Activated CD4-positive, alpha-beta T cell treated with anti-CD3 and anti-CD28 coated beads for 4 hours (primary cell): ENCODE data around the gene MAN1A2.

Experiments used
- DNase-seq, 2 donors: peaks; one replicate each; pipeline ENCODE4 v3.0.0-alpha.2; 2020

Gene MAN1A2

DNA sequence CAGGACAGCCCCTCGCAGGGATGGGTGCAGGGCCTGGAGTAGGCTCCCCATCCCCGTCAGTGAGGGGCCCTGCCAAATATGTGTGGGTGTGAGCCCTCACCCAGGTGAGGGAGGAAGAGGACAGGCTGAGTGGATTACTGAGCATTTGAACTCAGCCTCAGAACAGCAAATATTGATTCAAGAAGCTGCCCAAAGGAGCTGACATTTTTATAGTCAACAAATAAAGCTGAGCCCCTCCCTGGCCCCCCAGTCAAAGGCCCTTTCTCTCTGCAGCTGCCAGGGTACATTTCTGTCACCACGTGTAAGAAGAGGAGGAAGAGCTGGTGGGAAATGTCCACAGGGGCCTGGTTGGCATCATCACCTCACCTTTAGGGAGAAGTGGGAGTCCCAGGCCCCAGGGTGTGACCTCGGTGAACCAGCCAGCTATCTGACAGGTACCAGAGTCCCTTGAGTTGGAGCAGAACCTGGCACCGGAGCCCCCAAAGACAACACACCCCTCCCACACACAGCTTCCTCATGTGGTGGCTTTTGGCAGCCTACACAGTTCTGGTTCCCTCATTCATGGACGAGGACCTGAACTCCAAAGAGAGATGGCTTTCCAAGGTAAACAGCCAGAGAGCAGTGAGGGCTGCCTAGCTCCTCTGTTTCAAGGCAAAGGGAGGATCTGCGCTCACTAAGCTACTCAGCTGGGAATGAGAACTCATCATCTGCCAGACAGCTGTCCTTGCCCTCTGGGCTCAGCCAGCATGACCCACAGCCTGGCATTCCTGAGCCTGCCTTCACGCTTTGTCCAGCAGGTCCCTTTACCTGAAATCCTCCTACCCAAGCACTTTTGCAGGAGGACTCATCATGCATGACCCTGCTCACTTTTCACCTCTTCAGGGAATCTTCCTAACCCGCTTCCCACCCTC is 195.6 kb downstream of the MAN1A2 start:
- DNase-seq: no peak

DNA sequence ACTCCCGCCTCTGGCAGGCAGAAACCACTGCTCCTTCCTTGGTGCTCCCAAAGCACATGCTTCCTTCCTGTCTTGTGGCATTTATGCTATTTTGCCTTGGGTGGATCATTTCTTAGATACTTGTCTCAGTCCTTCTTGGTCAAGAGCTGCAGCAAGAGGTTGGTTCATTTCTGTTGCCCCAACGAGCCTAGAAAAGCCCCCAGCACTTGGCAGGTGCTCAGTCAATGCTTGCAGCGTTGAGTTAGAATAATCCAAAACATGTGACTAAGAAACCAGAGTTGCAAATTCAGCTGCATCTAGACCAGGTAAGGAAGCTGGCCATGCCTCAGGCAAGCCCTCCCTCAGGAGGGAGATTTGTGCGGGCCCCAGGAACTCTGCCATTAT is 196.2 kb downstream of the MAN1A2 start:
- DNase-seq: no peak

DNA sequence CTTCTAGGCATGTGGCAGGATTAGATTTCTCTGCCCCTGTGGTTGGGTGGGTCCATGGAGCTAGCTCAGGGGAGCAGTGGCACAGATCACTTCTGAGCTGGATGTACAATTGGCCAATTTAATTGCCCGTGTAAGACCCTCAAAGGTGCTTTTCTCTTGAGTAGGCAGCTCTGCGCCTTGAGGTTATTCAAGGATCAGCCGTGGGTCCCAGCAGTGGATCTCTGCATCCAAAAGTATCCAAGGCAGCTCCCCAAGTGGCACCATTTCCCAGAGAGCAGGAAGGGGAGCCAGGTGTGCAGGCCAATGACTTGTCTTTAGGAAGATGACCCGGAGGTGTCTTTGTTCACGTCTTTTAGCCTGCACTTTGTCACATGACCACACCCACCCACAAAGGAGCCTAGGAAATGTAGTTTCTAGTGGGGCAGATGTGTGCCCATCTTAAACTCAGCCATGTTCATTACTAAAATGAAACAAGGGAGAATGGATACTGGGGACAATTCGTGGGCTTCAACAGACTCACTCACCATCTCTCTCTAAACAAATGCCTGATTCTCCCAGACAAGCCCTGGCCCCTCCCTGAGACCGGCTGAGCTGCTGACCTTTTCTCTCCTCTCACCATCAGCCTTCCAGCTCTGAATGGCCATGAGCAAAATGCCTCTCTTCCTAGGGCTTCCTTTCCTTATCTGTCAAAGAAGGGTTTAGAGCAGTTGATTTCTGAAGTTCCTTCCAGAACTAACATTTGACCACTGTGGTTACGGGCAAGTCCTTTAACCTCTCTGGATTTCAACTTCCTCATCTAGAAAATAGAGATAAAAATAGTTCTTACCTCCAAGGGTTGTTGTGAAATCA is 197.2 kb downstream of the MAN1A2 start:
- no peak for DNase-seq

DNA sequence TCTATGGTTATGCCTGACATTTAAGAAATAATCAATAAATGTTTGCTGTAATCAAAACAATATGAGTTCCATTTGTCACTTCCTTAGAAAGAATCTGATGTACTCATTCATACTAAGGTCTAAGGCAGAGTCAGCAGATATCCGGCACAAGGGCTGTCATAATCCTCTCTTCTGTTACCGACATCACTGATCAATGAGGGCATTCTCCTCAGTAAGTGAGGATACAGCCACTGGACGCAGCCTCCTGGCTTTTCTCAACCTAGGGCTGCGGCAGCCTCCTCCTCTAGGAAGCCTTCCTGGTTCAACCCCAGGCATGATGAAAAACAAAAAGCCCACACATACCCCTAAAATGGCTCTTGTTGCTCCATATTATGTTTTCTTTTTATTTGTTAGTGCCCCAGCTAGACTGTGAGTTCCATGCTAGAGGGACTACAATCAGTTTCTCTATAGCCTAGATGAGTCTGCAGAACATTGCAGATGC is 197.9 kb downstream of the MAN1A2 start:
- DNase-seq: no peak

DNA sequence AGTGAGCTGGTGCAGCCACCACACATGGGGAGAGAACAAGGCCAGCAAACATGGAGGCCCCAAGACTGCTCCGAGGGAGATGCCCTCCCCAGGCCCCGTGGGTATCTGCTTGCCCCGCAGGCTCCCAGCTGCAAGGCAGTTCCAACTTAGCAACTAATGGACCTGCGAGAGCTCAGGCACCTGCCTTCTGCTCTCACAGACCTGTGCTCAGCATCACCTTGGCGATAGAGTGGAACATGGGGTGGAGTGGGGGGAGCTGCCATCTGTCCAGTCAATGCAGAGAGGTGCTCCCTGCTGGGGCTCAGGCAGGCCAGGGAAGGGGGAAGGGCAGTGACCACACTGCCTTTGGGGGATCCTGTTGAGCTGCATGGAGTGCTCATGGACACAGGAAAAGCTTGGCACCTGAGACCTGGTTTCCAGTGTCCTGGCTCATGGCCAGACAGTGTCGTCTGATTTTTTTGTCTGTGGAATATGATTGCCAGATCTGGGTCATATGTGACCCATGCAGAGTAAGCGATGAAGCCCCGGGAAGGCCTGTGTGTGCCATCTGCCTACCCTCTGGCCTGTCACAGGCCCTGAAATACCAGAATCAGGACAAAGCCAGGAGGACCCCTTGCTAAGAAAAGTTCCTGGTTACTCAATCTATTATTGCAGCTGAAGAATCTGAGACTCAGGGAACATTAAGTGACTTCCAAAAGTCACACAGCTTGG is 198.7 kb downstream of the MAN1A2 start:
- DNase-seq: no peak

DNA sequence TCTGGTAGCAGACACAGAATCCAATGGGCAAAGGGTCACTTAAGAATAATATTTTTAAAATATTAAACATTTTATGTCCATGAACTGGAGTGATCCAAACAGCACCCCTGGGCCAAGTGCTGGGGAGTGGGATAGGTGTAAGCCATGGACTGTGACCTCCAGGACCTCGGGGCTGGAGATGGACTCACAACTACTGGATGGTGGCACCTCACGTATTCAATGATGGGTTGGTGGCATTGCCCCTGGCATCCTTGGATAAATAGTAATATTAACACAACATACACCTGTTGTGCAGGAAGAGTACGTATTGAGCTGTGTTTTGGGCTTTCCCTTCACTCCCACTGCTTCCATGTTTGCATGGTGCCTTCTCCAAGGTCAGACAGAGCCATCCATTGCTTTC is 199.3 kb downstream of the MAN1A2 start:
- no peak for DNase-seq

DNA sequence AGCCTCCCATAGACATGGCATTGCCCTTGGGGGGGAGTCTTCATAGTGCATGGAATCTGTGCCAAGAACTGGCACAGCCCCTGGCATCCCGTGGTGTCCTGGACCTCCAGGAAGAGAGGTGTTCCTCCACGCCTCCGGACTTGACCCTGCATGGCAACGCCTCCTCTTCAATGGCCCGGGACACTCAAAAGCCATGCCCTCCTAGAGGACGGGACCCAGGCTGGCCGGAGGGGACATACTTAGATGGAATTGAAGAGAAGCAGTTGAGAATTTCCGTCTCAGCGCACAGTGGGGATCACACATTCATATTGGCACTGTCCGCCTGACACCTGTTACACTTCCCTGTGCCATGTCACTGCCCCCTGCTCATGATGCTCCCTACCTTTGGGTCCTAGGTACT is 200.2 kb downstream of the MAN1A2 start:
- no peak for DNase-seq

DNA sequence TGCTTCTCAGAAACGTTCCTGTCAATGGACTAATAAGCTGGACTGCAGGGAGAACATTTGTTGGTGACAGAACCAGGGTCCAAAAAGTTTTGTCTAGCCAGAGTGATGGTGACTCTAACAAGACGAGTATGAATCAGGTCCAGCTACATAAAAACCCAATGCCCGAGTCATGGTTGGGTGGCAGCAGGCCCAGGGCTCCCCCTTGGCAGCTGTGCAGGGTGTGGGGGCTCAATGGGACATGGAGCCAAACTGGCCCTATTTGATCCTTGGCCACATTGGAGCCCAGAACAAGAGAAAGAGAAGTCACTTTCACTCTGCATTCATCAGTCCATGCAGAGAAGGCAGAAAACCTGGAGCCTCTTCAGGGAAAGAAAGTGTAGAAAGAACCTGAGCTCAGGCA is 200.7 kb downstream of the MAN1A2 start:
- no peak for DNase-seq

DNA sequence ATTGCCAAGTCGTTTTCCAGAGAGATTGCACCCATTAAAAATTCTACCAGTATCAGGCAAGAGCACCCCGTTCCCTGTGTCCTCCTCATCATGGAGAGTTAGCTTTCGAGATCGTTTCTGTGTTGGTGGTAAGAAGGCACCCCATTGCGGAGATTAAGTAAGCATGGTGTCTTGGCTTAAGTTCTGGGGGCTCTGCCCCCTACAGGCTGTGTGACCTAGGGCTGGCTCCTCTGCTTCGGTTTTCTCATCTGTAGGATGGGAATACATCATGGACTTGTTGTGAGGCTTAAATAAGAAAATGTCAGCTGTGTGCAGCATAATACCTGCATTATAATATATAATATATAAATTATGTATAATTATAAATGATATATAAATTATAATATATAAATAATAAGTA is 201.8 kb downstream of the MAN1A2 start:
- no peak for DNase-seq

DNA sequence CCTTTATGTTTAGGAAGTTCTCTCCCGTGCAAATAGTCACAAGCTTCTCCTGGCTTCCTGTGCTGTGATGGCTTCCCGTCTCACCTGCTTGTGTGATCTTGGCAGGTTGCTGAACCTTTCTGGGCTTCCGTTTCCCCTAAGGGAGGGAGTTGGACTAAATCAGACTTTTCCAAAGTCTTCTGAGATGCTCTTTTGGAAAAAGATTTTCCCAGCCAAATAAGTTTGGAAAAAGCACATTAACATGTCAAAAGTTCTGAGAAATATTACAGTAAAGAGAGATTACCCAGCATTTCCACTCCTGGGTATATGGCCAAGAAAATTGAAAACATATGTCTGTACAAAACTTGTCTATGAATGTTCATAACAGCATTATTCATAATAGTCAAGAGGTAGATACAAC is 202.6 kb downstream of the MAN1A2 start:
- no peak for DNase-seq

DNA sequence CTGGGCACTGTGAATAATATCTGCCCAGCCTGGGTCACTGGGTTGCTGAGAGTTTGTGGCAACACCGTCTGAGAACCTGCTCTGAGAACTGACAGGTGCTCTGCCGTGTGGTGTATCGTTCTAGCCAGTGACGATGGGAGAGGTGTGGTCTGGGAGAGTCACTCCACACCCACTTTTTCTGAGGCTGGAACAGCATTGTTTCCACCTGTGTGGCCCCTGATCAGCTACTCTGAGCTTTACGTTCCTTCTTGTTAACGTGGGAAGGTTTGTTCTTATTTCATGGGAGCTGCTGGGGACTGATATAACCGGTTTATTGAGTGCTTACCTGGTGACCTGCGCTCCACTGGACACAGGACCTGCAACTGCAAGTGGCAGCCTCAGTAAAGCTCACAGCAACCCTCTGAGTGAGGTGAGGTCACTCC is 203.8 kb downstream of the MAN1A2 start:
- DNase-seq: no peak

DNA sequence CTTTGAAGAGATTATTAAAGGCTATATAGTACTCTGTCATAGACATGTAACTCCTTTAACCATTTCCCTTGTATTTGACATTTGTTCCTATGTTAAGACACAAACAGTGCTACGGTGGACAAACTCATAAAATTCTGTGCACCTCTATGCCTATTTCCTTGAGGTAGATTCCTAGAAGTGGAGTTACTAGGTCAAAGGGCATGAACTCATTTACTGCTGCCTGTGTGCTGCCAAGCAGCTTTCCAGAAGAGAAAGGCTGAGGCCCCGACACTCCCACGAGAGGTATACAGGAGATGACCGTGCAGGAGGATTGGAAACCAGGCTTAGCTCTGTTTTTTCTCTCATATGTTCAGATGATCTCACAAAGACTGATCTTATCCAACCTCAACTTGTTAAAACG is 204.2 kb downstream of the MAN1A2 start:
- DNase-seq: no peak

DNA sequence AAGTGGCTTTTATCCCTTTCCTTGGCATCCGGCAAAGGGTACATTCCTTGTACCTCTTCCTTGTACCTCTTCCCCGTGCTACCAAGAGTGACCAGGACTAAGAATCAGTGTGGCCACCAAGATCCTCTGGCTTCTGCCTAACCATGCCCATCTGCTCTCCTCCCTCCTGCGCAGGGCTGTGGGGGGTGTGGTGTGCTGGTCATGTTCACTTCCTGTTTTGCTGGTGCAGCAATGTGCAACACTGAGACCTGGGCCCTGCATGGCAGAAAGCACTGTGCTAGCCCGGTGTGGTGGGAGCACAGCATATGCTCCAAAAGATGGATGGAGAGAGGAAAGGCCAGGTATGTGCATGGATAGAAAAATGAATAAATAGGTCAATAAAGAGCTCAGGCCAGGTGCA is 205.3 kb downstream of the MAN1A2 start:
- no peak for DNase-seq

DNA sequence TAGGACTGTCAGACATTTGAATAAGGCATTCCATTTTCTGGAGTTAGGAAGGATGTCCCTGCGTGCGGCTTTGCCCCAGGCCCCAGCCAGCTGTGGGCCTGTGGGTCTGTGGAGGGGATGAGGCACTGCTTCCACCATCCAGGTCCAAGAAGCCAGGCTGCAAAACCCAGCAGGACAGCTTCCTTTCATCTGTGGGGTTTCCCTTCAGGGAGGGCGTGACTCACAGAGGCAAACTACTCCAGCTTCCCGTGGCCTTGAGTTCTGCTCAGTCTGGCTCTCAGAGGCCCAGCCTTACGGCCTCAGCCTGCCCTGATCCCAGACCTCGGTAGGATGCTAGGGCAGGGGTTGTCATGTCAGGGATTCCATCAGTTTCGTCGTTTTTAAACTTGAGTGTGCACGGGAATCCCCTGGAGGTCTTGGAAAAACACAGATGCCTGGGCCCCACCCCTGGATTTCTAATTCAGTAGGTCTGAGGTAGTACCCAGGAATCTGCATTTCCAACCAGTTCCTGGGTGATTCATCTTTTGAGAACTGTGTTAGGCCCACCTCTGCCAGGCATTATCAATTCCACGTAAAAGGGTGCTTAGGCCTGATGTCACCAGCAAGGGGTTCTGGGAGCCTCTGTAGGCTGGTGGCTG is 206.3 kb downstream of the MAN1A2 start:
- no peak for DNase-seq

DNA sequence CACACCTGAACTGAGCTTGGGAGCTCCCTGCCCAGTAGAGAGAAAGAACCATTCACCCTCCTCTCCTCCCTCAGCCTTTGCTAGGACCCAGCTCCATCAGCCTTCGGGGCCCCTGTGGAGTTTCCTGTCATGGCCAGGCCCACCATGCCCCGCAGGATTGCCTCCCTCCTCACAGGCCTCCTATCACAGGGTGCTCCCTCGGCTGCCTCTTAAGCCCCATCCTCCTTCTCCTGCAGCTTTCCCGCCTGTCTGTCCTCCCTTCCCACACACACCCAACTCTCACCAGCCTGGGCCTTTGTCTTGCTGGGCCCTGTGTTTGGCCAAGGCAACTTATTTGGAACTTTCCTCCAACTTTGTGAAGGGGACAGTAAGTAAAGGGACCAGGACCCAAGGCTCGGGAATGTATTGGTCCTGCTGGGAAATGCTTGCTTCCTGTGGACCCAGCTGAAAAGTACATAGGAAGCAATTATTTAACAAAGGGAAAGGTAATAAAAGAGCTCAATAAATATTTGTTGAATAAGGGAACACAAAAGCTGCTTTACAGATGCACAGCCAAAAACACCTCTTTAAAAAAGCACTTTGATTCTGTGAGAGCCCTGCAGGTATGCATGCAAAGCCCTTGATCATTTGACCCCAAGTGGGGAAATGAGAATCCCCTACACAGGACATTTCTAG is 207.0 kb downstream of the MAN1A2 start:
- no peak for DNase-seq

DNA sequence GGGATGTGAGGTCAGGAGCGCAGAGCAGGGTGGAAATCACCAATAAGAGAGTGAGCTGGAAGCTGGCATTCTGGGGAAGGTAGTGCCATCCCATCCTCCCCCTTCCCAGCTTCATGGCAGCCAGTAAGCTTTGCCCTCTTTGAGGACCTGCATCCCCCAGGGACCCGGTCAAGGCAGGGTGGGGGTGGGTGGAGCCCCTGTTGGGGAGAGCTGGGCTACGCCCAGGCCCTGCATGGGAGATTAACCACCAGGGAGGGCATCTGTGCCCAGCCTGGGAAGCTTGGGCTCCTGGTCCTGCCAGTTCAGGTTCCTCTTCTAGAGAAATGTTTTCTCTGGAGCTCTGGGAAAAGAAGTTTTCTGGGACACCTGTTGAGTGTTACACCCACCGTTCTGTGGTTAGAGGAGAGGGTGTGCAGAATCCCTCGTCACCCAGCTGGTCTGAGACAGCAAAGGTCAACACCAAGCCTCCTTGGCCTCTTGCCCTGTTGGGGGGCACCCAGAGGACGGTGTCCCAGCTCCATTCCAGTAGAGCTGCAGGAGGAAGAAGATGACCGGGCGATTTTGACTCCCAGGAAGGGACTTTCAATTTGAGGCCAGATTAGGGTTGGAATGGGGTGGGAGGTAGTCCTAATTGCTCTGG is 208.5 kb downstream of the MAN1A2 start:
- DNase-seq: no peak

DNA sequence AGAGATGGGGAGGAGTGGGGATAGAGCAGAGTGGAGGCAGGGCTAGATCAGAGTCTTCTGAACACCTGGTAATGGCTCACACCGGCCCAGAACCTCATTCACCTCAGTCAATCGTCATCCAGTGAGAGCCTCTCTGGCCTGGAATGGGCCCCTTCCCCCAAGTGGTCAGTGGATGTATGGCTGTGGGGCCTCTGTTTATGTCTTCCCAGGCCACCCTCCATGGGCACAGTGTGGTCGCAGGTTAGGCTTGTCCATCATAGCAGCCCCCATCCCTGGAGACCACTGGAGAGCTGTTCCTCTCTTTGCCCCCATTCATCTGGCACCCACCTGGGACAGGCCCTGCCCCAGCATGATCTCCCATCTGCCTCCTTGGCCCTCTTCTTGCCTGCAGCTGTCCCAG is 209.0 kb downstream of the MAN1A2 start:
- no peak for DNase-seq

DNA sequence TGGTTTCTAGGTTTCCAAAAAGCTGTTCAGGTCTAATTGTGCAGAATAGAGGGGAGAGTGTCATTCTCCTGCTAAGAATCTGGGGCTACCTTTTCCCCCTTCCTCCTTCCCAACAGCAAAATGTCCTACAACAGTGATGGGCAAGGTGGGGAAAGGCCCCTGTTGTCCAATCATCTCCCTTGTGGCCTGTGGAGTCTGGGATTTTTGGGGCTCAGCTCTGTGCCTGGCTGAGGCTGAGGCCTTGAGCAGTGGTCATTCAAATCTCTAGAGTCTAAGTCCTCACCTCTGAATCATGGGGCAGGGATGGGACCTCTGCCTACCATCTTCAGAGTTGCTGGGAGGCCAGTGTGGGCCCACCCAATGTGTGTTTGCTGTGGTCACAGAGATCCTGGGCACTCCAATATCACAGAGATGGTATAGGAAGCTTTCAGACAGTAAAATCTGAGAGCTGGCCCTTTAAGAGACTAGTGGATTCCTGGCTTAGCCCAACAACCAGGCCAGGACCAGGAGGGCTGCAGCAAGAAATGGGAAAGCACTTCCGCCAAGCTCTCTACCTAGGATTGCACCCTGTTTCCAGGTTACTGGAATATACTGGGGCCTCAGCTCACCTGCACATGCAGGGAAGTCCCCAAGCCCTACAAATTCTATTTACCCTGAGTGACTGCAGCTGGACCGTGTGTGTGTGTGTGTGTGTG is 210.1 kb downstream of the MAN1A2 start:
- no peak for DNase-seq

DNA sequence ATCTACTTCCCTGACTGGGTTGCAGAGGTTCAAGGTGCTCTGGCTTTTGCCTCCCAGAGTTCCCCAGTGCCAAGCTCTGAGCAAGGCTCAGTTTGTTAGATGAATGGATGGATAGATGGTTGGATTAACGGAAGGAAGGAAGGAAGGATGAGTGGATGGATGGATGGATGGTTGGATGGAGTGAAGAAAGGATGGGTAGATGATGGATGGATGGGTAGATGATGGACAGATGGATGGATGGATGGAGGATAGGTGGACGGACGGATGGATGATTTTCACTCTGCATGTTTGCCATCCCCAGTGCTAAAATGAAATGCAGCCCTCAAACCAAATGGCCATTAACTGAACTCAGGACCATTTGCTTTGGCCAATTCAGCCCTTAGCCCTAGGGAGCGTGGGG is 211.2 kb downstream of the MAN1A2 start:
- no peak for DNase-seq
